Transverse colon (tissue), 4 donors: Measurements from ENCODE around the gene ABL2.

Experiments
- CTCF ChIP-seq, 5 experiments: fragments of 200-600 bp in 3 of 5; fragments of 450-650 bp in 2 of 5; sonication (generic) in 3 of 5; IDR thresholded peaks; 1 replicate in 2 of 5; 2 replicates in 3 of 5; pipeline ENCODE4 v1.5.1; 2016 to 2017; ENCODE audit warnings: antibody characterized with exemption in 5 of 5, inconsistent platforms in 3 of 5, mild to moderate bottlenecking in 2 of 5, moderate library complexity in 1 of 5
- POLR2AphosphoS5 ChIP-seq, 3 donors: sonication (generic); formaldehyde crosslinking; IDR thresholded peaks; one replicate each; pipeline ENCODE4 v1.6.1; 2016; ENCODE audit warnings: antibody characterized with exemption in 3 of 3

DNA sequence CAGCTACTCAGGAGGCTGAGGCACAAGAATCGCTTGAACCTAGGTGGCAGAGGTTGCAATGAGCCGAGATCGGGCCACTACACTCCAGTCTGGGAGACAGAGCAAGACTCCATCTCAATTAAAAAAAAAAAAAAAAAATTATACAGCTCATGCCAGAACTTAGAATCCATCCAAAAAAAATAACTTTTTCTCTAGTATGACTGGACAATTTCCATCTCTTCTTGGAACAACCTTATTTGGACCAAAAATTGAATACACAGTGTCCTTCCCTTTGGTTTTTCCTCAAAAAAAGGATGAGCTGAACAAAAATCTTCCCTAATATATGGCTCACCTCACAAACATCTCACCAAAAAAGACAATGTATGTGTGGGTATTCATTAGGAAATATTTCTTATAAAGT is 73.9 kb downstream of the ABL2 start:
- TF ChIP-seq CTCF (IDR thresholded peaks at IDR 0.05) (no peak), POLR2AphosphoS5 (IDR thresholded peaks at IDR 0.05) (no peak)
